Stimulated activated CD4-positive, alpha-beta T cell treated with anti-CD3 and anti-CD28 coated beads, Interleukin-4, amount 100 ng/mL, for 24 hours (primary cell): Measurements from ENCODE around the gene KRAS.

Source experiments
- DNase-seq: peaks from one replicate; pipeline ENCODE4 v3.0.0-alpha.2; 2020

KRAS gene

DNA sequence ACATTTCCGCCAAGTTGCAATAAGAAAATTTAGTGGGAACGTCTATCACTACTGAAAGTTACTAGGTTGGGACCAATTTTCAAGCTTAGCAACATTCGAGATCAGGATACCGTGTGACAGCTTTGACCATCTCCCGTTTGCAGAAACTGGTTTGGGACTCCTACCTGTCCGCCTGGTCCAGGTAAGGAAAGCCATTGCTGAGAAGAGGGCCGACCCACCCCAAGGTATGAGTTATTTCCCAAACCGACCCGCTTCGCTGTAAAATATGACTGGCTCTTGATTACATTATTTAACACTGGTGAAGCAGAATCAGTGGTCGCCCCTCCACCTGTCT is 56.0 kb downstream of the KRAS start:
- DNase-seq = no peak

GRCh38 chr12:25194214-25194613 is 56.5 kb downstream of the KRAS start:
- no peak for DNase-seq

DNA sequence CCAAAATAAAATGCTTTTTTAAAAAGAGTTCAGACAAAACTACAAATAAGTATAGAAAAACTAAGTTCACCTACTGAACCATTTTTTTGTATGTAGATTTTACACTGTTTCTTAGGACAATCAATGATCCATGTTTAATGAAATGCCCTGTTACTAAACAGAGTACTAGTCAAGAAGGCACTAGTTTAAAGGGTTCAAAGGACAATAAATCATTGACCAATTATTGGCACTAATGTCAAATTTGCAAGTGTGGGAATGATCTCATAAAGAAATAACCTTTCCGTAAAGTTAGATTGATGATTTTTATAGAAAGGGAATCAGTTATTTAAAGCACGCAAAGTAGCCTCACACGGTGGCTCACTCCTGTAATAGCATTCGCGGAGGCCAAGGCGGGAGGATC is 59.9 kb downstream of the KRAS start:
- no peak for DNase-seq

DNA sequence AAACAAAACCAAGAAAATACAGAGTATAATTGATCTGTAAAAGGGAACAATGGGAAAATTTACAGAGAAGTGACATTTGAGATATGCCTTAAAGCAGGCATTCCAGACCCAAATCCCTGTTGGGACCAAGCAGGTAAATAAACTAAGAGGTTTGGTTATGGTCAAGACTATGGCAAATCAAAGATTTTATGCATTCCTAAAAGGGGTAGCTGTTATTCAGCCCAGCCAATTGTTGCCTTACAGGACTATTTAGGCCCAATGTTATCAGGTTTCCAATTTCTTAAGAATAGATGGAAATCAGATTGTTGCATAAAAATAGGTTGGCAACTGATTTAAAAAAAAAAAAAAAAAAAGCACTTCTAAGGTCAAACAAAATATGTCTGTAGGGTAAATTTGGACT is 61.1 kb downstream of the KRAS start:
- no peak for DNase-seq

DNA sequence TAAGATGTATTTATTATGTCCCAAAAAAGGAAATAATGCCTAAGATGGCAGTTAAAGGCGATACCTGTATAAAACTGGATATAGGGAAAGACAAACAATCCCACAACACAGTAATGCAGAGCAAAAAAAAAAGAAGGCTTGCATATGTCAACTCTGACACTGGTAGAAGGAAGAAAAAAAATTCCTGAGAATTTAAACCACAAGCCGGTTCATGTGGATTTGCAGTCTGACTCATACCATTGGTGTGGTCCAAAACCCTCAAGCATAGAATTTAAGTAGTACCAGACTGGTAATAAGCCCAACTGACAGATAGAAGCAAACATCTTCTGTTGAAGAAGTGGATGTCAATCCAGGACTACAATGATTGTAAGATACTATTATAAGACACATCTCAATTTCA is 62.9 kb downstream of the KRAS start:
- DNase-seq = no peak

GRCh38 chr12:25186788-25187402 is 63.8 kb downstream of the KRAS start:
- no peak for DNase-seq

DNA sequence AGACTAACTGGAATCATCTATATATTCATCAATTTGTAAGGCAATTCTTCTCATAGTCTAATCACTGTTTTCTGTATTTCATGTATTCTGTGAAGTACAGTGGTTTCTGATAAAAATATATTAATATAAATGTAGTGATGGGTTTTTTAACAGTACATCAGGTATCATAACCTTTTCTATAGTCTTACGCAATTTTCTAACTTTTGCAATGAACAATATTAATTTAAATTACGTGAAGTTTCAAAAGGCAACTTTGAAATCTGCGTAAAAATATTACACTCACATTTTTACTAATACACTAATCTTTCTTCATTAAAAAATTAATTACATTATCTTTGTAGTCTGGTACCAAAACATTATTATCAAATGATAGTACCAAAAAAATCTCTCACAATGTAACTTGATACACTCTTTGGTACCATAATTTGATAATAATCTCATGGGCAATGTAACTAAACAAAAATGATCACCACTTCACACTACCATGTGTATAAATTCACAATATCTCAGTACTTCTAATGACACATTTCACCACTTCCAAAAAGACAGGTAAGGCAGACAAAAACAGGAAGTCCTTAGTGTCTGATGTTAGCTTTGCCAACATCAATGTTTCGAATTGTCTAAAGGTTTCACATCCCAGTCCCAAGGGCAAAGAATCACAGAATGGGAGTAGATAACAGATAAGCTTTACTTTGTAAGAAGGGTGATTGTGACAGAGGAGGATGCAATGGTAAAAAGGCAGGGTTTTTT is 64.5 kb downstream of the KRAS start:
- DNase-seq = no peak

- no peak for DNase-seq
Measured at GRCh38 chr12:25184132-25184531, 66.6 kb downstream of the KRAS start.

- DNase-seq = no peak
Measured at GRCh38 chr12:25182765-25183164, 68.0 kb downstream of the KRAS start.

GRCh38 chr12:25162866-25163265 is 87.9 kb downstream of the KRAS start:
- no peak for DNase-seq

- DNase-seq = no peak
Measured at GRCh38 chr12:25156061-25156460, 94.7 kb downstream of the KRAS start.

GRCh38 chr12:25155022-25155576 is 95.6 kb downstream of the KRAS start:
- no peak for DNase-seq
